NCI-H69 (cell line): ENCODE measurements around the gene NUP54.
A peak's percentile ranks its signal among the peaks of the same experiment; 100 is the strongest.

Experiments
- DNase-seq: peaks from one replicate; lab custom pipeline; 2025; lab: John Stamatoyannopoulos, UW

NUP54 gene

GRCh38 chr4:76072760-76073159 lies 75.4 kb downstream of the NUP54 start:
- no peak for DNase-seq

- peak; percentile 59 for DNase-seq
Measured at GRCh38 chr4:76067652-76068286, 80.4 kb downstream of the NUP54 start.

GRCh38 chr4:76066546-76066945 lies 81.7 kb downstream of the NUP54 start:
- no peak for DNase-seq
